Endothelial cell of umbilical vein (primary cell): ENCODE data around the gene HEYL. TPM values are rescaled to one million over a fixed set of nuclear protein-coding genes. Genes with fewer than 3 reads are reported as not detected.

Experiments used
- BruUV-seq: library from RNA; stranded (reverse); fragments of 400-500 nt; replicated peaks from 2 replicates; lab custom pipeline; 2021; lab: Mats Ljungman, UMichigan
- CTCF ChIA-PET: fragments of 300-600, 350-600 bp; sonication (Branson Sonifier 250); formaldehyde crosslinking; loops from one replicate; lab custom pipeline; 2021; ENCODE audit warnings: antibody characterized with exemption, inconsistent platforms; lab: Charles Lee
- POLR2A ChIA-PET: fragments of 300-600, 350-600 bp; sonication (Branson Sonifier 250); formaldehyde crosslinking; loops from one replicate; lab custom pipeline; 2021; ENCODE audit warnings: antibody characterized with exemption, inconsistent platforms; lab: Charles Lee
- DNase-seq: peaks from one replicate; pipeline ENCODE4 v3.0.0-alpha.2; 2011; ENCODE audit warnings: low read depth, low spot score
- FAIRE-seq: peaks from 2 replicates; lab custom pipeline; 2011; peaks lifted over from hg19 to GRCh38; lab: Jason Lieb, UNC
- H2AFZ ChIP-seq: 2 replicates; pipeline ENCODE4 v1.6.0; 2012; ENCODE audit warnings: low read depth, low read length, control low read depth, inconsistent platforms
- H3K27ac ChIP-seq: 2 replicates; pipeline ENCODE4 v1.5.1; 2011; ENCODE audit warnings: low read depth, mild to moderate bottlenecking, control low read depth, low read length, moderate library complexity; ENCODE audit not compliant: insufficient read depth
- H3K27me3 ChIP-seq, 2 experiments: 2 replicates each; pipeline versions ENCODE4 v1.6.0 to v1.6.1; 2011; ENCODE audit warnings: low read length in 2 of 2, mixed read lengths in 1 of 2; ENCODE audit not compliant: control insufficient read depth in 2 of 2, insufficient read depth in 2 of 2
- H3K36me3 ChIP-seq, 2 experiments: 2 replicates in 1 of 2; 3 replicates in 1 of 2; pipeline ENCODE4 v1.5.1; 2011; ENCODE audit warnings: low read length in 2 of 2, mild to moderate bottlenecking in 1 of 2, moderate library complexity in 1 of 2; ENCODE audit not compliant: control insufficient read depth in 2 of 2, insufficient read depth in 2 of 2; ENCODE audit errors: extremely low read depth in 1 of 2
- H3K4me1 ChIP-seq: 3 replicates; pipeline ENCODE4 v1.5.1; 2011; ENCODE audit warnings: mild to moderate bottlenecking, low read length; ENCODE audit not compliant: control insufficient read depth, insufficient read depth; ENCODE audit errors: extremely low read depth
- H3K4me2 ChIP-seq: 2 replicates; pipeline ENCODE4 v1.6.1; 2011; ENCODE audit warnings: low read length, control low read depth, mixed read lengths; ENCODE audit not compliant: insufficient read depth
- H3K4me3 ChIP-seq, 3 experiments: fragments of 200-600 bp in 1 of 3; sonication (generic), shearing (Covaris generic) in 1 of 3; replicated peaks in 1 of 3; 2 replicates each; pipeline ENCODE4 v1.5.1; 2011 to 2016; ENCODE audit warnings: control low read depth in 3 of 3, low read length in 3 of 3, mild to moderate bottlenecking in 2 of 3, inconsistent platforms in 1 of 3, low read depth in 1 of 3, moderate library complexity in 1 of 3; ENCODE audit not compliant: insufficient read depth in 1 of 3
- H3K79me2 ChIP-seq: 2 replicates; pipeline ENCODE4 v1.6.0; 2012; ENCODE audit warnings: low read length, inconsistent platforms; ENCODE audit not compliant: control insufficient read depth, insufficient read depth
- H3K9ac ChIP-seq: replicated peaks from 2 replicates; pipeline ENCODE3; 2011; ENCODE audit warnings: low read length, control low read depth; ENCODE audit not compliant: insufficient read depth; ENCODE audit errors: extremely low read depth
- H3K9me1 ChIP-seq: replicated peaks from 3 replicates; pipeline ENCODE4 v1.6.0; 2011; ENCODE audit warnings: mild to moderate bottlenecking, low read length; ENCODE audit not compliant: control insufficient read depth, insufficient read depth; ENCODE audit errors: extremely low read depth
- H3K9me3 ChIP-seq: replicated peaks from 2 replicates; pipeline ENCODE4 v1.5.1; 2012; ENCODE audit warnings: low read length, inconsistent platforms; ENCODE audit not compliant: control insufficient read depth, insufficient read depth
- H4K20me1 ChIP-seq: replicated peaks from 2 replicates; pipeline ENCODE3; 2011; ENCODE audit warnings: mild to moderate bottlenecking, low read length; ENCODE audit not compliant: control insufficient read depth, insufficient read depth; ENCODE audit errors: extremely low read depth
- EZH2 ChIP-seq: IDR thresholded peaks from 2 replicates; pipeline ENCODE4 v1.6.1; 2012; ENCODE audit warnings: borderline replicate concordance, low read depth, mild to moderate bottlenecking, moderate library complexity, low read length, inconsistent platforms; ENCODE audit not compliant: severe bottlenecking
- FOS ChIP-seq: IDR thresholded peaks from 2 replicates; pipeline ENCODE4 v1.6.1; 2011; ENCODE audit warnings: mild to moderate bottlenecking, low read length, moderate library complexity, borderline replicate concordance; ENCODE audit not compliant: insufficient read depth
- GATA2 ChIP-seq: IDR thresholded peaks from 2 replicates; pipeline ENCODE4 v1.7.0; 2011; ENCODE audit warnings: low read depth, mild to moderate bottlenecking, moderate library complexity, mixed read lengths, low read length; ENCODE audit not compliant: insufficient read length, insufficient read depth
- JUN ChIP-seq: IDR thresholded peaks from 2 replicates; pipeline ENCODE4 v1.6.1; 2011; ENCODE audit warnings: borderline replicate concordance, low read depth; ENCODE audit not compliant: insufficient read length, insufficient read depth
- MYC ChIP-seq: IDR thresholded peaks from one replicate; pipeline ENCODE4 v1.6.1; 2011; ENCODE audit warnings: mild to moderate bottlenecking, low read depth, low read length
- POLR2A ChIP-seq: IDR thresholded peaks from 2 replicates; pipeline ENCODE4 v1.6.1; 2012; ENCODE audit warnings: low read depth, mild to moderate bottlenecking, control low read depth, low read length
- POLR2AphosphoS5 ChIP-seq: IDR thresholded peaks from 2 replicates; pipeline ENCODE4 v1.6.1; 2012; ENCODE audit warnings: low read depth, mild to moderate bottlenecking, control low read depth, low read length, moderate library complexity; ENCODE audit not compliant: insufficient read depth
- dilution Hi-C: fragments of 300-500 bp; cut with MboI; formaldehyde crosslinking; loops from one replicate; pipeline ENCODE4 v1.15.0; 2019; ENCODE audit warnings: low sequenced_read_pairs; ENCODE audit not compliant: extremely low pct_ligation_motif_present
- intact Hi-C: fragments of 100-400 bp; cut with micrococcal nuclease; formaldehyde crosslinking; loops from one replicate; pipeline ENCODE4 v1.10.0; 2022
- polyA plus RNA-seq, 4 experiments: library from polyadenylated mRNA; depleted of rRNA in 3 of 4; stranded (reverse) in 3 of 4; unstranded in 1 of 4; fragments of >200 nt; gene quantifications; 2 replicates each; pipeline versions ENCODE4 v1.2.1 to v1.2.3, GENCODE V29; 2011 to 2012; ENCODE audit warnings: missing spikeins in 1 of 4
- total RNA-seq: library from RNA; stranded (reverse); gene quantifications from 2 replicates; pipeline ENCODE4 v1.2.3, GENCODE V29; 2021
- TF ChIP-seq, protein P1 (sequence below), 2 donors: IDR thresholded peaks; 1 replicate in 1 of 2; 2 replicates in 1 of 2; pipeline ENCODE4 v1.5.1; 2011; ENCODE audit warnings: low read length in 2 of 2, mild to moderate bottlenecking in 2 of 2, moderate library complexity in 2 of 2, control low read depth in 1 of 2, inconsistent platforms in 1 of 2, low read depth in 1 of 2; ENCODE audit not compliant: insufficient read depth in 1 of 2; ENCODE audit errors: extremely low read depth in 1 of 2
- TF ChIP-seq, protein P2 (sequence below): IDR thresholded peaks from 2 replicates; pipeline ENCODE4 v1.6.1; 2011; ENCODE audit not compliant: insufficient read depth, insufficient read length

Gene HEYL
- total and polyA plus RNA-seq, 2 donors (not counting 3 experiments of a cell fraction or from before 2014, with no cell fraction given), result not detected

DNA sequence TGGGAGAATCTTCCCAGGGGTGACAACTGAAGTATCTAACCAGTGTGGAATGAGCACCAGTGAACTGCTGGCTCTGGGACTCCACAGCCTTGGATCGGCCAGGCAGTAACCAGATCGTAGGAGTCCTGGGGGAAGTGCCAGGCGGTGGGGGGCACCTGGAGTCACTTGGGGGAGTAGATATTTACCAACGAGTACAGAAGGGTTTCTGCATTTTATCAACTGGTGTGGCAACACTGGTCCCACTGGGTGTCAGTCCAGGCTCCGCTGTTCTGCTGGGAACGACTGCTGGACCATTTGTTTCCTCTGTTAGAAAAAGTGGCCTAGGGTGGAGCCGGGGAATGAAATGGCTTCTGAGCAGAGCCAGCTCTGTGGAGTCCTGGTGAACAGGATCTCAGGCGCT, 14.4 kb downstream of the HEYL start:
- Histone ChIP-seq H3K36me3 (no peaks in the 10 kb centered on the region), H4K20me1 (no peaks in the 10 kb centered on the region), H3K4me1 (no peaks in the 10 kb centered on the region), H3K79me2 (no peaks in the 10 kb centered on the region), H3K4me3 (no peak overlapping the region), H3K9ac (no peak overlapping the region), H3K9me1 (no peaks in the 10 kb centered on the region), H3K4me2 (no peak overlapping the region), H3K27ac (no peak overlapping the region), H2AFZ (no peak overlapping the region), H3K9me3 (no peaks in the 10 kb centered on the region), H3K27me3 (peaks cover 7 to 16% of the 10 kb centered on the region in 2 experiments)
- TF ChIP-seq, protein P1, sequence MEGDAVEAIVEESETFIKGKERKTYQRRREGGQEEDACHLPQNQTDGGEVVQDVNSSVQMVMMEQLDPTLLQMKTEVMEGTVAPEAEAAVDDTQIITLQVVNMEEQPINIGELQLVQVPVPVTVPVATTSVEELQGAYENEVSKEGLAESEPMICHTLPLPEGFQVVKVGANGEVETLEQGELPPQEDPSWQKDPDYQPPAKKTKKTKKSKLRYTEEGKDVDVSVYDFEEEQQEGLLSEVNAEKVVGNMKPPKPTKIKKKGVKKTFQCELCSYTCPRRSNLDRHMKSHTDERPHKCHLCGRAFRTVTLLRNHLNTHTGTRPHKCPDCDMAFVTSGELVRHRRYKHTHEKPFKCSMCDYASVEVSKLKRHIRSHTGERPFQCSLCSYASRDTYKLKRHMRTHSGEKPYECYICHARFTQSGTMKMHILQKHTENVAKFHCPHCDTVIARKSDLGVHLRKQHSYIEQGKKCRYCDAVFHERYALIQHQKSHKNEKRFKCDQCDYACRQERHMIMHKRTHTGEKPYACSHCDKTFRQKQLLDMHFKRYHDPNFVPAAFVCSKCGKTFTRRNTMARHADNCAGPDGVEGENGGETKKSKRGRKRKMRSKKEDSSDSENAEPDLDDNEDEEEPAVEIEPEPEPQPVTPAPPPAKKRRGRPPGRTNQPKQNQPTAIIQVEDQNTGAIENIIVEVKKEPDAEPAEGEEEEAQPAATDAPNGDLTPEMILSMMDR (IDR thresholded peaks at IDR 0.05; ENCODE audit: extremely low read depth in 1 of 2, insufficient read depth in 1 of 2, low read depth in 1 of 2, low read length in 2 of 2), result no peak
- no peak for TF ChIP-seq FOS
- TF ChIP-seq EZH2, result no peak
- TF ChIP-seq, protein P2, sequence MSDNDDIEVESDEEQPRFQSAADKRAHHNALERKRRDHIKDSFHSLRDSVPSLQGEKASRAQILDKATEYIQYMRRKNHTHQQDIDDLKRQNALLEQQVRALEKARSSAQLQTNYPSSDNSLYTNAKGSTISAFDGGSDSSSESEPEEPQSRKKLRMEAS, result no peak
- no peak for TF ChIP-seq POLR2AphosphoS5
- no peak for TF ChIP-seq POLR2A
- no peak for TF ChIP-seq JUN
- no peak for TF ChIP-seq GATA2
- TF ChIP-seq MYC, result no peak
- no TSS peak for BruUV-seq
- no peak for DNase-seq
- POLR2A ChIA-PET, result no interaction called here
- intact Hi-C loops, result no loop called here
- CTCF ChIA-PET, result interaction anchor here (2.2 kb wide), 1 partner anchor 19 kb away, joined by 12 read pairs; no protein-coding TSS in a partner anchor
- FAIRE-seq, result no peak
- dilution Hi-C loops, result no loop called here
